Measurements from ENCODE around the gene GSK3B.

Gene GSK3B

DNA sequence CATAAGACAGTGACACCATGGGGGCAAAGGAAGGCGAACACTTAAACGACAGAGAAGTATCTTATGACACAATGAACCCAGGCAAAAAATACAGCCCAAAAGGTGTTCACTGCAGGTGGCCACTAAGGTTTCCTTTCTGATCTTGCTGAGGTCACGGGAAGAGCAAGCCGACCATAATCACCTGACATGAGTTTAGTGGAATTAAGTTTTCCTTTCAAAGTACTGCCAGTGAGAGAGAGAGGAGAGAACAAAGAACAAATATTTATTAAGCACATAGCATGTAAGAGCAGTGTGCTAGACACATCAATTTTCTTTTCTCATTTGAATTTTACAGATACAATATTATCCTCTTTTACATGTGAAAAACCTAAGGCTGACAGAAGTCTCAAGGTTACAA, 210.1 kb downstream of the GSK3B start:
- DNase-seq (ENCODE audit: low read depth, low spot score): no peak

DNA sequence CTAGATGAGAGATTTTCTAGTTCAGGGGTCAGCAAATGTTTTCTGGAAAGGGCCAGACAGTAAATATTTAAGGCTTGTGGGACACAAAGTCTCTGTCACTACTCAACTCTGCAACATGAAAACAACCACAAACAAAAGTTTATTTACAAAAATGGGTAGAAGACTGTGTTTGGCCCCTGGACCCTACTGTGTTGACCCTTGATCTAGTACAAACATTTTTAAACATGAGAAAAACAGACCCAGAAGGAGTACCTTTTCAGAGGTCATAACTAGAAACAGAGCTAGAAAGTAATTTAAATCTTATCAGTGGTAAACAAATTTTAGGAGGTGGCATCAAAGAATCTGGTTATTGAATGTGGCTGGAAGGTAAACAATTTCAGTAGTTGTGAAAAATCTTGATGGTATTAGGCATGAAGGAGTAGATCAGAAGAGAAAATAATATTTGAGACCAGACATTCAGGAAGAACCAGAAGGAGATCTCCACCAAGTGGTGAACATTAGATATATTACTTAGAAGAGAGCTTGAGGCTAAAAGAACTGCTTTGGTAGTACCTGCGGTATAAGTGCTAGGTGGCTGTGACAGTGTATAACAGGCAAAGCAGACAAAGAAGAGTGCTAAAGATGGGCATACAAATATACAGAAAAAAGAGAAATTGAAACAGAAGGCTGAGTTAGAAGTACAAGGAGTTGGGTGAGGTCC, 210.6 kb downstream of the GSK3B start:
- no peak for DNase-seq (ENCODE audit: low read depth, low spot score)

DNA sequence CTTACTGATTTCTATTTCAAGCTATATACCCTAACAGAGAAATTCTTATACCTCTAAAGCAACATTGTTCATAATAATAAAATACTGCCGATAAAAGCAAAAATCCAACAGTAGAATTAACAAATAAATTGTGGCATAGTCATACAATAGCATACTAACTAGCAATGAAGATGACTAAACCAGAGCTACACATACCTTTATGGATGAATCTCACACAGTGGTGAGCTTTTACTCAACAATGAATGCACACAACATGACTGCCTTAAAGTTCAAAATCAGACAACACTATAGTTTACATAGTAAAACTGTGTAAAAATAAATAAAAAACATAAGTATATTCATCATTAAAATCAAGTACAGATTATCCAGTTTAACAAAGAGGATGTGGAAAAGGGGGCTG, 213.3 kb downstream of the GSK3B start:
- DNase-seq (ENCODE audit: low read depth, low spot score): no peak

DNA sequence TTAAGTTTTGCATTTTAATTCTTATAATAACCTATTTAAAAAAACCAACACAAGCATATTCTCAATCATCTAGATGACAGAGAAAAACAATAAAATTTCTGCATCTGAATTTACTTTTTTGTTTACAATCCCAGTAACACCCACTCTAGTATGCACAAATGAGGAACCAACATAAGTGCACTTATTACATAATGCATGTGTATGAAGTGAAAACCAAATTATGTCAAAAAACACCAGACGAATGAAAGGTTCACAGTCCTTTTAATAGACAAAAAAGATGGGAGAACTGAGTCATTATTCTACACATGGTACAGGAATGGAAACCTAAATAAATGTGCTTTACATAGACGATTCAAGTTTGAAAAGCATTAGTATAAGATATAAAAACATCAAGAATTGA, 220.6 kb downstream of the GSK3B start:
- no peak for DNase-seq (ENCODE audit: low read depth, low spot score)

DNA sequence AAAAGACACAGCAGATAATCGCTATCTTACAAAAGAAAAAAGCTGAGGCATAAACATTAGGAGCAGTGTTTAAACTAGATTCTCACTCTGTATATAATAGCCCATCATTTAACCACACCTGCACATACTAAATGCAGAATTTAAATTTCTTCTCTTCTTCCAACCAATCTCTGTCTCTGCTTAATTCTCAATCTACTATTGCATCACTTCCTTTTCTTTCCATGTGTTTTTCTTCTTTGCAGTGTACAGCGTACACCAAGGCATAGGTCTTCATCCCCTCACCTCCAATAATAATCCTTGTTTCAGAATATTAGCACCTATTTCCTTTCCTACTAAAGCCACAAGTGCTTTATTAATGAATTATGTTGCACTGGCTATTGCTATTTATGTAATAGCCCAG, 221.5 kb downstream of the GSK3B start:
- no peak for DNase-seq (ENCODE audit: low read depth, low spot score)

DNA sequence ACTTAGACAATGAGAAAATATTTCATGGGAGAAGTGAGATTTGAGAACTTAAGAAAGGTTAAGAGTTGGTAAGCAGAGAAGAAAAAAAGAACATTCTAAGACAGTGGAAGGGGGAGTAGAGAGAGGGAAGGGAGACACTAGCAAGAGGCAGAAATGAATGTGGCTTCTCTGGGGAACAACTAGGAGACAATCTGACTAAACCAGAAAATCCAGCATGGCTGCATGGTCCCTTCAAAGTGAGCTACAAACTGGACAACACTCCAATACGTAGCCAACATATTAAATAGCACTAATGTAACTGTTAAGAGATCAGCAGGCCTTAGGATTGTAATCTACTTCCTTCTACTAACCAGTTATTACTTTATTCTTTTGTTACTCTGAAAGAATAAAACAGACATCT, 222.7 kb downstream of the GSK3B start:
- no peak for DNase-seq (ENCODE audit: low read depth, low spot score)

DNA sequence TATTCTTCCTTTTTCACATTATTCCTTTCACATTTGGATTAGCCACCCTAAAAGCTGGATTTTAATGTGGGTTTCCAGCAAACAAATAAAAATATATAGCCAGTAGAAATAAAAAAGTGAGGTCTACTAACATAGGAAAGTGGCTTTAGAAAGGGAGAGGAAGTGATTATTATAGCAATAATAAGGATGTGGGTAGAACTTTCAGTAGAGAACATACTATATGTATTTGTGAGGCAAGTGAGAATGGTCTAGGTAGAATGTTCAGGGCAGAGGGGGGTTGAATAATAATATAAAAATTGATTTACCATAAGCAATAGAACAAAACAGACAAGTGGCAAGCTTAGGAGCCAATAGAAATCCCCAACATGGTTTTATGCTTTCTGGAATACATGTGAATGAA, 223.7 kb downstream of the GSK3B start:
- DNase-seq (ENCODE audit: low read depth, low spot score): no peak

DNA sequence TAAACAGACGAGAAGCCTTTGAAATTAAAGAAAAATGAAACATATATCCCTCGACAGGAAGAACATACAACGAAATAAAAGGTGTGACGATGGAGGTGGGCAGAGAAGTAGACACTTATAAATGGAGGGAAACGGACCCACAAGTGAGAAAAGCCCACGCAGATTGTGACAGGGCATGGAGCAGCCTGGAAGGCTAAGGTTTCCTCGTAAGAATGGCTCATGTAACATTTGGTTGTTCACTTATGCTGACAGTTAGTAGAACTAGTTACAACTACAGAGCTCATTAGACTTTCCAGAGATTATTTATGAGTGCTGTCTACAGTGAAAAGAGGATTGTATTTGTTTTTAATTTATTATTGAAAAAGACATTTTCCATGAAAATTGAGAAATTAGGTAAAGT, 229.8 kb downstream of the GSK3B start:
- DNase-seq (ENCODE audit: low read depth, low spot score): no peak

DNA sequence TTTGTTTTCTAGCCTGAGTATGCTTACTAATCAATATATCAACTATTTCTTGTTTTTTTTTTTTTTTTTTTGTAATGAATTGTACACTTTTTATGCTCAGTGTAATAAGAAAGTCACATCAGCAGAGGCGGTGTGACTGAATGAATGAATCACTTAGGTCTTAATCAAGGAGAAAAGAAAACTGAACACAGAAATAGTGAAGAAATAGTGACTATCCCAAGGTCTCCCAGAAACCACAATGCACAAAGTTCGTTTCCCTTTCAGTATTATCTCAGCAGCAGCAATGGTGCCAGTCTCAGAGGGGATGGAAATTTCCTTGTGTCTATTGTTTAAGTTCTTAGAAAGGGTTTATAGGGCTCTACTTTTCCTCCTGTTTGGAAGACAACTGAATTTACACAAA, 231.6 kb downstream of the GSK3B start:
- DNase-seq (ENCODE audit: low read depth, low spot score): no peak

DNA sequence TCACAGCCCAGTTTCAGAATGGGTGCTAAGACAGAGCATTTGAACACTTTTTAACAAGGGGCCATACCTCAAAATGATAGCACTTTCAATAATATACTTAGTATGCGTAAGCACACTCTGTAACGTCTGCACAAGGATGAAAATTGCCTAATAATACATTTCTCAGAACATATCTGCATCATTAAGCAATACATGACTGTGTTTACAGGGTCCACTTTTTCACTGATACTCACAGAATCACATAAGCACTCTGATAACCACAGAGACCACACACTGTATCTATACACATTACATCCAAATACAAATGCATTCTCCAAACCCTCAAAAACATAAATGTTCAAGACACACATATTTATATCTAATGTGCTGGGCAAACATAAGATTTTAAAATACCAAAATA, 232.6 kb downstream of the GSK3B start:
- DNase-seq (ENCODE audit: low read depth, low spot score): no peak

DNA sequence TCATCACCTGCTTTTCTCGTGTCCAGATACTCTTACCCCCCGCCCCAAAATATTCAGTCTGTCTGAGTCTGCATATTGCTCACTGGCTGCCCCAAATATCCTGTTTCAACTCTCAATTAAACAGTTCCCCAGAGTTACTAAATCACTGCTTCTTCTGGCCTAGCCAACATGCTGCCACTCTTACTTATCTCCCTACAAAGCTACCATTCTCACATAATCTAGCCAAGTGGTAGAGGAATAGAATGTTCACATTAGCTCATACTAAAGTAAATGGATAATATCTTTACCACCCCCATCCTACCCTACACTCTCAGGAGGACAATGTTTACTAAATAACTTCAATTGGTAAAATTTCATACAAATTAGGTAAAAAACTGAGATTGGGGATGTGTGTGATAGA, 234.5 kb downstream of the GSK3B start:
- DNase-seq (ENCODE audit: low read depth, low spot score): no peak

DNA sequence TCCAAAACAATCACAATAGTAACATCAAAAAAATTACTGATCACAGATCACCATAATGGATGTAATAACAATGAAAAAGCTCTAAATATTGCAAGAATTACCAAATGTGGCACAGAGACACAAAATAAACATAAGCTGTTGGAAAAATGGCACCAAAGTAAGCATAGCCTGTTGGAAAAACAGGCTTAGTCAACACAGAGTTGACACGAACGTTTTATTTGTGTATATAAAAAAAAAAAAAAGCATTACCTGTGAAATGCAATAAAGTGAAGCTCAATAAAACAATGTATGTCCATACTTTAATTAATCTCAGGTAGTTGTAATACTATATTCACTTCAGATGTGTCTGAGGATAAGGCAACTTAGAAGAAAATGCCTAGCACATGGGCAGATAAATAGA, 235.3 kb downstream of the GSK3B start:
- no peak for DNase-seq (ENCODE audit: low read depth, low spot score)

DNA sequence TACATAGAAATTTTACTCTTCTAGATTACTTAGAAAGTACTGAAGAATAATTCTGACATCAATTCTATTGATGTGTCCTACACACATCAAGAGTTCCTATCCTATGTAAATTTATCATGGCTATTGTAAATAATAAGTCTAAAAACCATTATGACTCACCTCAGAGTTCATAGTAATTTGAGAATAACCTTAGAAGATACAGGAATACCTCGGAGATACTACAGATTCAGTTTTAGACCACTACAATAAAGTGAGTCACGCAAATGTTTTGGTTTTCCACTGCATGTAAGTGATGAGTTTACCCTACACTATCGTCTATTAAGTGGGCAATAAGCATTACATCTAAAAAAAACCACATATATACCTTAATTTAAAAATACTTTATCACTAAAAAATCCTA, 237.6 kb downstream of the GSK3B start:
- no peak for DNase-seq (ENCODE audit: low read depth, low spot score)

DNA sequence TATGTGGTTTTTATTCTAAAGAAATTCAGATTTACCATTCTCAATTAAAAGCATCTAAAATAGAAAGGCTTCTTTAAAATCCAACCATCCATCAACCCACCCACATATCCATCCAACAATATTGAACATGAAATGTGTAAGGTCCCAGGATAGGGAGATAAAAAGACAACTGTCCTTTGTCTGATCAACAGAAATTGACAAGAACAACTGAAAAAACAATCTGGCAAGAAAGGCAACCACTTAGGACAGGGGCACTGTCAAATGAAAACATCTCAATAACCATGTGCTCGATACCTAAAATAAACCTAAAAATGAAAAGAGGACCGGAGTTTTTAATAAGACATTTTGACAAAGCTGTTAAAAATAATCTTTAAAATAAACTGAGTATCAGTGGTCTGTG, 245.1 kb downstream of the GSK3B start:
- DNase-seq (ENCODE audit: low read depth, low spot score): no peak

DNA sequence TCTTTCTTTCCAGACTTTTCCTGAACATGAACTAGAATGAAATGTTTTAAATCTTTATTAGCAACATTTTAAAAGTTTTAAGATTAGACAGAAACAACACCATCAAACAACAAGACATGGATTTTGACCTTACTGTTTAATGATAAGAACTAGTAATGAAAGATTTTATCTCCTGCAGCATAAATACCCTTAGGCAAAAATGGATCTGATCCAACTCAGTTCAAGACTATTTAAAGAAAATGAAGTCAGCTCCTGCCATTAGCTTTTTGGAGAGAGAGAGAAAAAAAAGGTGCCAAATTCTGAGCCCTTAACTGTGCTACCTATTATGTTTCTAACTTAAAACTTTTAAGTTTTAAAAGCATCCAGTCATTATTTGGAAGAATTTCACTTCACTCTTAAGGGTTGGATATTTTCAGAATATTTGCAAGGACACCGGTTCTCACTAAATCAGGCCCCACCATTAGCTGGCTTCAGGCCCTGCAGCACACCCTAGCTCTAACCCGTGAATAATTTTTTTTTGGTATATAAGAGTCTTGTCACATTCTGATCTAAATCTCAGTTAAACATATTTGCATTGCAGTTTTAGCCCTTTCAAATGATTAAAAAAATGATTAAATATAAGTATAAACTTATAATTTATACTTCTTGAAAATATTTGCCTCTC, 252.3 kb downstream of the GSK3B start:
- DNase-seq (ENCODE audit: low read depth, low spot score): no peak

DNA sequence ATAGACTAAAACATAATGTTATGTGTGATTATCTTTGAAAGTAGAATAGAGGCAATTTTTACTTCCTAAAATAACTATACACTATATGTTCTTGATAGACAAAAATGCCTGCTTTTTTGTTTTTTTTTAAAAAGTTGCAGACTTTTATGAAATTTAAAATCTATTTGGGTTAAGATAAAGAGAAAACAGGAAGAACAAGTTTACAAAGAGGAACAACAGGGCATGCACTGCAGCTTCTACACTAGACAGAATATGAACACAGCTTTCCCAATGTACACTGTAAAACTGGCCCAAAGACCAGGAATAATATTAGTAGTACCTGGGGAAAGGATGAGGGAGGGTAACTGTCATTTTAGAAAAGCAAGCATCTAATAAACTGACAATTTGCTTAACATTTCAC, 258.7 kb downstream of the GSK3B start:
- DNase-seq (ENCODE audit: low read depth, low spot score): no peak

DNA sequence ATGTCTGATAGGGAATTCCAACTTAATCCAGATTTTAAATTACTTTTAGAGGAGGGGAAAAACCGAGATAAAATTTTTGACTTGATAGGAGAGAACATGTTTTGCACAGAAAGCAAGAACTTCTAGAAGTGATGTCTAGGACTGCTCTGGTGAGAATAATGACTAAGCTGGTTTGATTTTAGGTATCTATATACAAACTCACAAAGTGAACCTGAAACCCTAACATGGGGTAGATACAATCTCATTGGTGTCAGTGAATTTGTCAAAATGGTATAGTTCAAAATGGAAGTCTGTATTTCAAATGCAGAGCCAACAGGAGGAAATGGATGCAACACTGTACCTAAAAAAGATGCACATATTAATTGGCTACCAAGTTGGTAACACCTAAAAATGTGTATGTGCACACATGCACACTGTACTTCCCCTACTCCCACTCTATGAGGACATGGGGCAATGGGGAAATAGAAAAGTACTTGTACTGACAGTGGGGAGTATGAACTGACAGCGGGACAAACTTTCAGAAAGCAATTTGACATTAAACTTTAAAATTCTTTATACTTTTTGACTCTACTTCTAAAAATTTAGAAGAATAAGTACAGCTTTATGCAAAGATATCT, 259.4 kb downstream of the GSK3B start:
- no peak for DNase-seq (ENCODE audit: low read depth, low spot score)

DNA sequence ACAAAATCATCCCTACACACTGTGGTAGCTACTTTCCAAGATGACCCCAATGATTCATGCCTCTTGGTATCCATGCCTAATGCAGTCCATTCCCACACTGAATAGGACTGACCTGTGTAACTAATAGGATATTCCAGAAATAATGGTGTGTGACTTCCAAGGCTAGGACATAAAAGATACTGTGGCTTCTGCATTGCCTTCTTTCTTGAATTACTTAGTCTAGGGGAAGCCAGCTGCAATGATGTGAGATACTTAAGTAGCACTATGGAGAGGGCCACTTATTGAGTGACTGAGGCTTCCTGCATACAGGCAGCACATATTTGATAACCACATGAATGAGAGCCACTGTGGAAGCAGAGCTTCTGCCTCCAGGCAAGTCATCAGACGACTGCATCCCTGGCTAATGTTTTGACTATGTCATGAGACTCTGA, 262.3 kb downstream of the GSK3B start:
- no peak for DNase-seq (ENCODE audit: low read depth, low spot score)

DNA sequence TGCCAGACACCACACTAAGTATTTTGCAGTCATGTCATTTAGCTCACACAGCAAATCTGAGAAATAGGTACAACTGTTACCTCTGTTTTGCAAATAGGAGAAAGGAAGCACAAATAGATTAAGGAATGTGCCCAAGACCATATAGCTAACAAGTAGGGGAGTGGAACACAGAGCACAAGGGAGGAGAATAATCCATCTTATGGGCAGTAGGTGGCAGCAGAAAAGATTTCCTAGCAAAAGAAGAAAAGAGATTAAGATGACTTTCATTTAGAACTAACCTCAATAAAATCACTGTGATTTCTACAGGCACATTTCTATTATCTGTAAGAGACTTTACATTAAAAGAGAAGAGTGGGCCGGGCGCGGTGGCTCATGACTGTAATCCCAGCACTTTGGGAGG, 263.2 kb downstream of the GSK3B start:
- DNase-seq (ENCODE audit: low read depth, low spot score): no peak

DNA sequence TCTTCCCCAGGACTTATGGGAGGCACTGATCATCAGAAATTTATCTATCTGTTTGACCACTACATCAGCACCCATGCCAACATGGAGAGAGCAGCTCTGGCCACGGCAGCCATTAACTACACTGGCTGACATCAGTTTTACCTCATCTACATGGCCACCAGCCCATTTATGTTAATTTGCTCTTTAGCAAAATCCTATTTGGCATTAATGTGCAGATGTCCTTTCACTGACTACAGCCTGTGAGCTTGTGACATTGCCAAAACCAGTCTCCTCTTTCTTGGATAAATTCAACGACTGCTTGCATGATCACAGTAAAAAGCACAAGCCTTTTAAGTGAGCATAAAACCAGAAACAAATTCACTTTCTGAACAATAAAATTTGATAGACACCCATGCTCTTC, 264.8 kb downstream of the GSK3B start:
- DNase-seq (ENCODE audit: low read depth, low spot score): no peak

DNA sequence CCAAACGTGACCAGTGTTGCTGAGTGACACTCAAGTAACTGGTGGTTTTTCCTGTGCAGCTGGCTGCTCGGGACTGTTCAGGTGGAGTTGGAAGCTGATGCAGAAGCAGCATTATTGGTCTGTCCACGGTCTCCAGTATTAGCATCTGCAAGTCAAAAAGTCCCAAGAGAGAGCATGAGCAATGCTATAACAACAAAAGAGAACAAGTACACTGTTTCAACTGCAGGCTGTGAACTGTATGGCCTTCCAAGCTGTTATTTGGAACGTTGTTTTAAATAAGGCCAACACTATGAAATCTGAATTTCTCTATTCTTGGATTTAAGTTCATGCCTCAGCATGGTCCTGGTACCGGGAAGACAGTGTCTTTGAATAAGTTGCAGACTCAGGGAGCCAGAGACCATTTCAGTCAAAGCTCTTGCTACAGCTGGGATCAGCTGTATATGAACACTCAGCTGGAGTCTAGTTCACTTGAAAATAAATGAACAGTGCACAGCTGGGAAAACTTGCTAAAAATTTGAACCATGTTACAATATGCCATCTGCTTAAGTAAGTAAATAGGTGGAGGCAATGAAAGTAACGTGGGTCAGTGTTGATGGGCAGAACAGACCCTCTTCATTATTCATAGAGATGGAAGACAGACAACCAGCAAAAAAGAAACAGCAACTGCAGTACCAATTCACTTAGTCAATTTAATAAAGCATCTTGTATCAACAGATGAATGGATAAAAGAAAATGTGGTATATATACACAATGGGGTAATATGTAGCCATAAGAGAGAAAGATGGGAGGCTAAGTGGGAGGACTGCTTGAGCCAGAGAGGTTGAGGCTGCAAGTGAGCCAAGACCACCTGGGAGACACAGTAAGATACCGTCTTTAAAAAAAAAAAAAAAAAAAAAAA, 267.3 kb downstream of the GSK3B start:
- DNase-seq (ENCODE audit: low read depth, low spot score): peak; percentile 59

DNA sequence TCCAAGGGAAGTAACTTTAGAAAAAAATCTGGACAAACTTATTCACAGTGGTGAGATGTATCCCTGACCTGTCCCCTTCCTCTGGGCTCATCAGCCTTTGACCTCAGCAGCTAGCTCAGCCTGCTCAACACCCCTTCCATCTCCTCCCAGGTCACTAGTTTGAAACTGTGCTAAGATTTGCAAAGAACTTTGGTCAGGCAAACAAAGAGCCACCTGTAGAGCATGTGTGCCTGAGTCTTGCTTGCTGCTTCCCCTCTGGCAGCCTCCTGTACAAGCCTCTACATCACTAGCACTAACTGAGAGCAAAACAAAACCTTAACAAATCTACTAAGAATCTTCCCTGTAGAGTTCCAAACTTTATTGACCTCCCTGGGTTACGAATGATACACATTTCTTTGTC, 268.4 kb downstream of the GSK3B start:
- no peak for DNase-seq (ENCODE audit: low read depth, low spot score)

Data from brain pericyte (primary cell).